ENCODE data around the gene MTHFD2. TPM values are rescaled to one million over a fixed set of nuclear protein-coding genes. Genes with fewer than 3 reads are reported as not detected.

The MTHFD2 gene
- polyA plus RNA-seq, 1 of the 3 experiments (the other 2 are of a cell fraction) = 68.6 TPM

- no peaks in the 10 kb centered on the region for H3K27me3 ChIP-seq (ENCODE audit: insufficient read depth)
- 94% methylated on average over 6 of the region's 6 CpGs for WGBS (ENCODE audit: low lambda C conversion rate)
- CTCF ChIA-PET = interaction anchor here (0.9 to 3.9 kb wide), 2 partner anchors 11 to 16 kb away, joined by 3 to 11 read pairs; partner anchors contain the start of gene BOLA3
- H3K4me1 ChIP-seq (ENCODE audit: control insufficient read depth in 1 of 2, insufficient read depth in 2 of 2, low read depth in 1 of 2, low read length in 1 of 2) = no peaks in the 10 kb centered on the region
- peaks cover 72% of the 10 kb centered on the region for H3K79me2 ChIP-seq (ENCODE audit: insufficient read depth)
- H3K9me3 ChIP-seq = no peaks in the 10 kb centered on the region
- no peak overlapping the region for H3K4me3 ChIP-seq (ENCODE audit: low read depth in 2 of 2, low read length in 1 of 2)
- H3K9me2 ChIP-seq = no peaks in the 10 kb centered on the region
- no peak overlapping the region for H2AFZ ChIP-seq (ENCODE audit: low read depth)
- POLR2A ChIA-PET = interaction anchor here (1.9 kb wide), 1 partner anchor 16 kb away, joined by 4 read pairs; the partner anchor contains the start of gene MOB1A
- H3K9ac ChIP-seq = no peak overlapping the region
- TF ChIP-seq TCF12 (IDR thresholded peaks at IDR 0.05) = no peak
- no peak for TF ChIP-seq EZH2phosphoT487 (IDR thresholded peaks at IDR 0.05; ENCODE audit: borderline replicate concordance, low read depth)
- no peak for TF ChIP-seq GATA2 (CRISPR knock-in tag; IDR thresholded peaks at IDR 0.05)
- no peak for TF ChIP-seq REST (IDR thresholded peaks at IDR 0.05; ENCODE audit: low read depth, low read length)
- no peak for TF ChIP-seq POLR2AphosphoS5 (IDR thresholded peaks at IDR 0.05; ENCODE audit: low read depth, low read length)
- TF ChIP-seq JUND (IDR thresholded peaks at IDR 0.05) = no peak
- no peak for TF ChIP-seq YY1 (IDR thresholded peaks at IDR 0.05; ENCODE audit: low read depth)
- no peak for TF ChIP-seq EP300 (IDR thresholded peaks at IDR 0.05; ENCODE audit: borderline replicate concordance in 1 of 2, low read depth in 1 of 2, low read length in 1 of 2)
- TF ChIP-seq ZBTB33 (IDR thresholded peaks at IDR 0.05; ENCODE audit: borderline replicate concordance, low read depth) = no peak
- no peak for TF ChIP-seq MXI1 (IDR thresholded peaks at IDR 0.05; ENCODE audit: low read depth, low read length)
- no peak for TF ChIP-seq TAF1 (IDR thresholded peaks at IDR 0.05; ENCODE audit: borderline replicate concordance, low read depth, low read length)
- TF ChIP-seq CTCF (IDR thresholded peaks at IDR 0.05) = no peak
- TF ChIP-seq SMC3 (IDR thresholded peaks at IDR 0.05; ENCODE audit: low read depth, low read length) = no peak
- TF ChIP-seq MAX (IDR thresholded peaks at IDR 0.05; ENCODE audit: low read depth) = no peak
- no peak for TF ChIP-seq CHD2 (IDR thresholded peaks at IDR 0.05; ENCODE audit: low read length, partially characterized antibody)
- no peak overlapping the region for H3K27ac ChIP-seq (ENCODE audit: low read depth in 2 of 2, low read length in 1 of 2)
- H3K4me2 ChIP-seq = no peak overlapping the region
- peaks cover 63 to 93% of the 10 kb centered on the region in 2 experiments for H3K36me3 ChIP-seq (replicated peaks in 1 of 2; ENCODE audit: control insufficient read depth in 1 of 2, insufficient read depth in 2 of 2, low read length in 1 of 2)
- peaks cover 16% of the 10 kb centered on the region for H3F3A ChIP-seq (replicated peaks; ENCODE audit: insufficient read depth)
- DNase-seq = no peak
- H4K20me1 ChIP-seq (ENCODE audit: insufficient read depth) = peaks cover 7% of the 10 kb centered on the region
Measured at GRCh38 chr2:74162951-74163350, 35.5 kb upstream of the MTHFD2 start.
